Measurements from ENCODE around the gene SERPINA7.

Gene SERPINA7

GRCh38 chrX:106038625-106039024 lies at the start of gene SERPINA7:
Gene SERPINA7, minus strand, starts transcription at chrX:106038727. Its CDS starts 1,669 bp downstream, at chrX:106037058.
- TF ChIP-seq CREB1 (IDR thresholded peaks at IDR 0.05; ENCODE audit: low read depth) (no peak), USF1 (IDR thresholded peaks at IDR 0.05) (no peak), NFIC (IDR thresholded peaks at IDR 0.05) (no peak), EP300 (IDR thresholded peaks at IDR 0.05; ENCODE audit: borderline replicate concordance) (no peak), TEAD4 (IDR thresholded peaks at IDR 0.05) (no peak), EGR1 (IDR thresholded peaks at IDR 0.05) (no peak), ZBTB7A (IDR thresholded peaks at IDR 0.05; ENCODE audit: low read depth) (no peak), MAX (IDR thresholded peaks at IDR 0.05) (no peak), RAD21 (IDR thresholded peaks at IDR 0.05; ENCODE audit: low read depth) (no peak), YY1 (IDR thresholded peaks at IDR 0.05; ENCODE audit: low read depth) (no peak), TAF1 (IDR thresholded peaks at IDR 0.05; ENCODE audit: low read depth) (no peak), CEBPB (IDR thresholded peaks at IDR 0.05) (no peak)

GRCh38 chrX:106069048-106069447 lies 30.5 kb upstream of the SERPINA7 start:
- TF ChIP-seq EP300 (IDR thresholded peaks at IDR 0.05; ENCODE audit: borderline replicate concordance) (no peak), FOXM1 (IDR thresholded peaks at IDR 0.05; ENCODE audit: borderline replicate concordance, low read depth) (no peak), EGR1 (IDR thresholded peaks at IDR 0.05) (no peak), ZBTB7A (IDR thresholded peaks at IDR 0.05; ENCODE audit: low read depth) (no peak), TAF1 (IDR thresholded peaks at IDR 0.05; ENCODE audit: low read depth) (no peak), CREB1 (IDR thresholded peaks at IDR 0.05; ENCODE audit: low read depth) (no peak), RAD21 (IDR thresholded peaks at IDR 0.05; ENCODE audit: low read depth) (no peak), MAX (IDR thresholded peaks at IDR 0.05) (no peak), TEAD4 (IDR thresholded peaks at IDR 0.05) (no peak), USF1 (IDR thresholded peaks at IDR 0.05) (no peak), REST (IDR thresholded peaks at IDR 0.05; ENCODE audit: low read depth) (no peak), CEBPB (IDR thresholded peaks at IDR 0.05) (no peak), YY1 (IDR thresholded peaks at IDR 0.05; ENCODE audit: low read depth) (no peak), NFIC (IDR thresholded peaks at IDR 0.05) (no peak), TCF12 (IDR thresholded peaks at IDR 0.05; ENCODE audit: low read depth) (no peak)

GRCh38 chrX:106050054-106050453 lies 11.5 kb upstream of the SERPINA7 start:
- TF ChIP-seq CREB1 (IDR thresholded peaks at IDR 0.05; ENCODE audit: low read depth) (no peak), TAF1 (IDR thresholded peaks at IDR 0.05; ENCODE audit: low read depth) (no peak), FOXM1 (IDR thresholded peaks at IDR 0.05; ENCODE audit: borderline replicate concordance, low read depth) (no peak), NFIC (IDR thresholded peaks at IDR 0.05) (no peak), REST (IDR thresholded peaks at IDR 0.05; ENCODE audit: low read depth) (no peak), RAD21 (IDR thresholded peaks at IDR 0.05; ENCODE audit: low read depth) (no peak), MAX (IDR thresholded peaks at IDR 0.05) (no peak), YY1 (IDR thresholded peaks at IDR 0.05; ENCODE audit: low read depth) (no peak), TCF12 (IDR thresholded peaks at IDR 0.05; ENCODE audit: low read depth) (no peak), USF1 (IDR thresholded peaks at IDR 0.05) (no peak), EP300 (IDR thresholded peaks at IDR 0.05; ENCODE audit: borderline replicate concordance) (no peak), CEBPB (IDR thresholded peaks at IDR 0.05) (no peak), TEAD4 (IDR thresholded peaks at IDR 0.05) (no peak), EGR1 (IDR thresholded peaks at IDR 0.05) (no peak), ZBTB7A (IDR thresholded peaks at IDR 0.05; ENCODE audit: low read depth) (no peak)

- TF ChIP-seq NFIC (IDR thresholded peaks at IDR 0.05) (0 out of 2 replicates have a peak, but pooled peaks have one; percentile 19), ZBTB7A (IDR thresholded peaks at IDR 0.05; ENCODE audit: low read depth) (no peak)
Observed at GRCh38 chrX:106042296-106042695, 3.8 kb upstream of the SERPINA7 start.

- TF ChIP-seq ZBTB7A (IDR thresholded peaks at IDR 0.05; ENCODE audit: low read depth) (no peak), EP300 (IDR thresholded peaks at IDR 0.05; ENCODE audit: borderline replicate concordance) (no peak), CREB1 (IDR thresholded peaks at IDR 0.05; ENCODE audit: low read depth) (no peak), TAF1 (IDR thresholded peaks at IDR 0.05; ENCODE audit: low read depth) (no peak), YY1 (IDR thresholded peaks at IDR 0.05; ENCODE audit: low read depth) (no peak), TCF12 (IDR thresholded peaks at IDR 0.05; ENCODE audit: low read depth) (no peak), REST (IDR thresholded peaks at IDR 0.05; ENCODE audit: low read depth) (no peak), CEBPB (IDR thresholded peaks at IDR 0.05) (no peak), FOXM1 (IDR thresholded peaks at IDR 0.05; ENCODE audit: borderline replicate concordance, low read depth) (no peak), NFIC (IDR thresholded peaks at IDR 0.05) (no peak), TEAD4 (IDR thresholded peaks at IDR 0.05) (no peak), MAX (IDR thresholded peaks at IDR 0.05) (no peak), RAD21 (IDR thresholded peaks at IDR 0.05; ENCODE audit: low read depth) (no peak), USF1 (IDR thresholded peaks at IDR 0.05) (no peak), EGR1 (IDR thresholded peaks at IDR 0.05) (no peak)
Observed at GRCh38 chrX:106040861-106041260, 2.3 kb upstream of the SERPINA7 start.

Data from Ishikawa (cell line).